Body of pancreas (tissue), 4 donors: Measurements from ENCODE around the gene TRAPPC6A. TPM values are rescaled to one million over a fixed set of nuclear protein-coding genes. Genes with fewer than 3 reads are reported as not detected.

Source experiments
- ATAC-seq: fragments of 150-250 bp; one replicate; pipeline ENCODE4 v1.9.1; 2016
- DNase-seq, 4 donors: peaks; one replicate each; pipeline ENCODE4 v3.0.0-alpha.2; 2019
- H3K27ac ChIP-seq, 4 donors: fragments of 200-600 bp; sonication (generic); 1 replicate in 3 of 4; 2 replicates in 1 of 4; pipeline versions ENCODE4 v1.5.1 to v1.6.1; 2016 to 2019; ENCODE audit warnings: mild to moderate bottlenecking in 1 of 4, mixed read lengths in 1 of 4, moderate library complexity in 1 of 4
- H3K27me3 ChIP-seq, 2 donors: fragments of 200-600 bp; sonication (generic); one replicate each; pipeline ENCODE4 v1.6.0; 2016; ENCODE audit warnings: mild to moderate bottlenecking in 1 of 2
- H3K36me3 ChIP-seq, 2 donors: fragments of 200-600 bp; sonication (generic); replicated peaks in 1 of 2; 2 replicates each; pipeline ENCODE4 v1.5.1; 2016; ENCODE audit warnings: low read depth in 2 of 2; ENCODE audit not compliant: insufficient read depth in 1 of 2
- H3K4me1 ChIP-seq: fragments of 200-600 bp; sonication (generic); one replicate; pipeline ENCODE4 v1.6.0; 2016
- H3K4me3 ChIP-seq, 2 donors: fragments of 200-600 bp; sonication (generic); 1 replicate in 1 of 2; 2 replicates in 1 of 2; pipeline ENCODE4 v1.5.1; 2016 to 2019
- H3K9me3 ChIP-seq, 3 donors: fragments of 200-600 bp; sonication (generic); 1 replicate in 2 of 3; 2 replicates in 1 of 3; pipeline ENCODE4 v1.5.1; 2016
- POLR2A ChIP-seq, 3 donors: fragments of 450-650 bp; IDR thresholded peaks; one replicate each; pipeline ENCODE4 v1.6.1; 2016; ENCODE audit warnings: antibody characterized with exemption in 3 of 3, mild to moderate bottlenecking in 2 of 3
- WGBS, 2 donors: methylation state at CpG; one replicate each; pipeline ENCODE4 v1.1.5; 2017; 5-methylcytosine and 5-hydroxymethylcytosine counted together
- intact Hi-C: fragments of 100-400 bp; cut with DNase I; formaldehyde crosslinking; loops from one replicate; pipeline ENCODE4 v1.15.1; 2023
- total RNA-seq, 2 donors: library from RNA; depleted of rRNA; stranded (reverse); fragments of >200 nt; gene quantifications; one replicate each; pipeline ENCODE4 v1.1.0, GENCODE V29; 2016
- TF ChIP-seq, protein P1 (sequence below), 7 experiments: fragments of 450-650 bp in 4 of 7; fragments of 200-600 bp in 3 of 7; sonication (generic) in 3 of 7; IDR thresholded peaks; one replicate each; pipeline ENCODE4 v1.5.1; 2016 to 2019; ENCODE audit warnings: antibody characterized with exemption in 7 of 7

TRAPPC6A gene
- total RNA-seq, 2 donors from 2014 or later, result 8.3 TPM; not detected in 1

DNA sequence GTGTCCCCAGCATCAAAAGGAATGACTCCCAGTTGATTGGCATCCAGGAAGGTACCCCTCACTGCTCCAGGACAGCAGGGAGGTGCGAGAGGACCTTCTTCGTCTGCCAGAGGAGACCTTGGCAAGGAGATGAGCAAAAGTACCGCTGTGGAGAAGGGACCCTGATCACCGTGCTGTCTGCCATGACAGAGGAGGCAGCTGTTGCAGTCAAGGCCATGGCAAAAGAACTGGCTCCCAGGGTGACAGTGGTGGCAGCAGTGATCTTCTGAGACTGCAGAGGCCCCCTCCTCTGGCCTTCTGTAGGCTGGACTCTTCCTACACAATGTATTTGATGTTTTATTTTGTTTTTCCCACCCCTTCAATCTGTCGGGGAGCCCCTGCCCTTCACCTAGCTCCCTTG is 49.2 kb downstream of the TRAPPC6A start:
- Histone ChIP-seq H3K27ac (no peak overlapping the region), H3K9me3 (no peaks in the 10 kb centered on the region), H3K27me3 (no peaks in the 10 kb centered on the region), H3K4me3 (no peak overlapping the region), H3K4me1 (peaks cover 10% of the 10 kb centered on the region), H3K36me3 (no peaks in the 10 kb centered on the region)
- no peak for DNase-seq
- 80 to 87% methylated on average over 3 to 5 of the region's 5 CpGs for WGBS, 2 donors
- TF ChIP-seq, protein P1, sequence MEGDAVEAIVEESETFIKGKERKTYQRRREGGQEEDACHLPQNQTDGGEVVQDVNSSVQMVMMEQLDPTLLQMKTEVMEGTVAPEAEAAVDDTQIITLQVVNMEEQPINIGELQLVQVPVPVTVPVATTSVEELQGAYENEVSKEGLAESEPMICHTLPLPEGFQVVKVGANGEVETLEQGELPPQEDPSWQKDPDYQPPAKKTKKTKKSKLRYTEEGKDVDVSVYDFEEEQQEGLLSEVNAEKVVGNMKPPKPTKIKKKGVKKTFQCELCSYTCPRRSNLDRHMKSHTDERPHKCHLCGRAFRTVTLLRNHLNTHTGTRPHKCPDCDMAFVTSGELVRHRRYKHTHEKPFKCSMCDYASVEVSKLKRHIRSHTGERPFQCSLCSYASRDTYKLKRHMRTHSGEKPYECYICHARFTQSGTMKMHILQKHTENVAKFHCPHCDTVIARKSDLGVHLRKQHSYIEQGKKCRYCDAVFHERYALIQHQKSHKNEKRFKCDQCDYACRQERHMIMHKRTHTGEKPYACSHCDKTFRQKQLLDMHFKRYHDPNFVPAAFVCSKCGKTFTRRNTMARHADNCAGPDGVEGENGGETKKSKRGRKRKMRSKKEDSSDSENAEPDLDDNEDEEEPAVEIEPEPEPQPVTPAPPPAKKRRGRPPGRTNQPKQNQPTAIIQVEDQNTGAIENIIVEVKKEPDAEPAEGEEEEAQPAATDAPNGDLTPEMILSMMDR (IDR thresholded peaks at IDR 0.05), result no peak
- no peak for TF ChIP-seq POLR2A (IDR thresholded peaks at IDR 0.05)
- no peak for ATAC-seq
- intact Hi-C loops, result no loop called here

DNA sequence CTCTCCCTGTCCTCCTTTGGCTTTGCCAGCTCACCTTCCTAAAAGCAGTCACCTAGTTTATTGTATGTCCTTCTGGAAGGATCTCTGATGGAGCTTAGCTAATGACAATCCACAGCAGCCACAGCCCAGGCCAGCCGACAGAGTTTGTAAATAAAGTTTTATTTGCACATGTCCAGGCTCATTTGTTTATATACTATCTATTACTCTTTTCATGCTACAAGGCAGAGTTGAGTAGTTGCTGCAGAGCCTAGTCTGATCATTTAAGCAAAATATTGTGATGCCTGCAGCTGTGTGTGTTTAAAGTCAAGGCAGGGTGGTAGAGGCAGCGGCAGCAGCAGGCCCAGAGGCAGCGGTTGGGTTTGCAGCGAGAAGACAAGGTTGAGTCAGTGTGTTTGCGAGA is 49.9 kb downstream of the TRAPPC6A start:
- no peak overlapping the region for H3K4me3 ChIP-seq
- H3K27ac ChIP-seq, result no peak overlapping the region
- no peak for ATAC-seq
- no peaks in the 10 kb centered on the region for H3K9me3 ChIP-seq
- no peaks in the 10 kb centered on the region for H3K27me3 ChIP-seq
- 87 to 89% methylated on average over 5 of the region's 5 CpGs for WGBS, 2 donors
- no peak for TF ChIP-seq POLR2A (IDR thresholded peaks at IDR 0.05)
- DNase-seq, result no peak
- peaks cover 10% of the 10 kb centered on the region for H3K4me1 ChIP-seq
- H3K36me3 ChIP-seq, result no peaks in the 10 kb centered on the region
- intact Hi-C loops, result no loop called here

DNA sequence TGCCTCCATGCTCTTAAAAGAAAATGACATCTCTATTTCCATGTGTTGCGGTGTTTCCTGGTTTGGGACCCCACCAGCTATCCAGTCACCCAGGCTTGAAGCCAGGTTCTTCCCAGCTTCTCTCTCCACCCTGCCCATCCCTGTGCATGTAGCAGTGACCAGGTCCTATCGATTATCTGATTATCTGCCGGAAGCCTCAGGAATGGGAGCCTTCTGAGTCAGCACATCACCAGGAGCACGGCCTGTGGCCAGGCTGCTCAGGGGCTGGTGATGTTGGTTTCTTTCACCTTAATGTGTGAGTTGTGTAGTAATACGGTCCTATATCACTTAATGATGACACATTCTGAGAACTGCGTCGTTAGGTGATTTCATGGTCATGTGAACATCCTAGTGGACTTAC is 51.4 kb downstream of the TRAPPC6A start:
- TF ChIP-seq, protein P1 (IDR thresholded peaks at IDR 0.05), result no peak
- TF ChIP-seq POLR2A (IDR thresholded peaks at IDR 0.05), result no peak
- peaks cover 10% of the 10 kb centered on the region for H3K4me1 ChIP-seq
- DNase-seq (no peak), ATAC-seq (no peak)
- H3K9me3 ChIP-seq, result no peaks in the 10 kb centered on the region
- no peak overlapping the region for H3K4me3 ChIP-seq
- 74 to 84% methylated on average over 7 of the region's 7 CpGs for WGBS, 2 donors
- no peaks in the 10 kb centered on the region for H3K27me3 ChIP-seq
- no peaks in the 10 kb centered on the region for H3K36me3 ChIP-seq
- intact Hi-C loops, result no loop called here
- H3K27ac ChIP-seq, result no peak overlapping the region

DNA sequence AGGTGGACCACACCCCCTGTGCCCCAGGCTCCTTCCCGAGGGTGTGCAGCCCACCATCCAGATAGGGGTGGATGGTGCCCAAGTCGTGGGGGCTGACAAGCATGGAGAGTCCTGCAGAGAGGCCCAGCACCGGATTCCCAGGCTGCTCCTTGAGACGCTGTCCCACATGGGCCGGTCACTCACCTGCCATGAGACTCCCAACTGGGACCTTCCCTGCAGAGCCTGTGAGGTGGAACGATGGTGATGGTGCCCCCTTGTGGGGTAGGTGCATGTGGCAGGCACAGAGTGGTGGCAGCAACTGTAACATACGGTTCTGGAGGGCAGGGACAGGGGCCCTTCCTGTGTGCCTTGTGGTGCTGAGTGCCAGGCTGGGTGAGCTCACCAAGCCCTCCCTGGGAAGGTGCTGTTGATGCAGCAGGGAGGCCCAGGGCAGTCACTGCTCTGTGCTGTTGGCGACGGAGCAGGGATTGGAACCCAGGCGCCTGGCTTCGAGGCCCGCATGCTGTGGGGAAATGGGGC is 52.0 kb downstream of the TRAPPC6A start:
- intact Hi-C loops, result no loop called here
- Histone ChIP-seq H3K27me3 (no peaks in the 10 kb centered on the region), H3K4me1 (peaks cover 10% of the 10 kb centered on the region), H3K36me3 (no peaks in the 10 kb centered on the region), H3K9me3 (no peaks in the 10 kb centered on the region), H3K27ac (no peak overlapping the region), H3K4me3 (no peak overlapping the region)
- ATAC-seq, result peak; percentile 77
- TF ChIP-seq, protein P1 (IDR thresholded peaks at IDR 0.05), result peak; percentile 18 to 71 (median 60)
- no peak for TF ChIP-seq POLR2A (IDR thresholded peaks at IDR 0.05)
- DNase-seq, result peak; percentile 69 to 81 (median 72)
- WGBS, 2 donors, result 57 to 100% methylated on average over 5 to 11 of the region's 12 CpGs

DNA sequence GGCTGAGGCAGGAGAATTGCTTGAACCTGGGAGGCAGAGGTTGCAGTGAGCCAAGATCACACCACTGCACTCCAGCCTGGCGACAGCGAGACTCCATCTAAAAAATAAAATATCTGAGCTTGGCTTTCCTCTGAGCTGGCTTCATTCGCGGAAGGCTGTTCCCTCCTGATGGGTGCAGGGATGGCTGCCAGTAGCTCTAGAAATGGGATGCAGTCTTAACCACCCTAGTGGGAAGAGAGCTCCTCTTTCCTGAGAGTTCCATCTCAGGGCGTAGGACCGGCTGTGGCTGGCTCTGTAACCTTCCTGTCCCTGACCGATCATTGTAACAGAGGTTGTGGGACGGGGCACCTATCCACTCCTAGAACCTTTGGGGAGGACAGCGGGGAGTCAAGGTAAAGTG is 52.7 kb downstream of the TRAPPC6A start:
- intact Hi-C loops, result no loop called here
- no peak overlapping the region for H3K27ac ChIP-seq
- 92% methylated on average over 9 of the region's 9 CpGs for WGBS, 2 donors
- TF ChIP-seq, protein P1 (IDR thresholded peaks at IDR 0.05), result no peak
- TF ChIP-seq POLR2A (IDR thresholded peaks at IDR 0.05), result no peak
- no peak overlapping the region for H3K4me3 ChIP-seq
- peaks cover 10% of the 10 kb centered on the region for H3K4me1 ChIP-seq
- no peak for ATAC-seq
- no peaks in the 10 kb centered on the region for H3K9me3 ChIP-seq
- no peaks in the 10 kb centered on the region for H3K36me3 ChIP-seq
- no peaks in the 10 kb centered on the region for H3K27me3 ChIP-seq
- DNase-seq, result no peak
